22Rv1 (cell line): ENCODE results near the gene SREK1IP1.

Source experiments
- CTCF ChIP-seq: fragments of 450-650 bp; IDR thresholded peaks from 2 replicates; pipeline ENCODE4 v1.5.1; 2017; ENCODE audit warnings: mild to moderate bottlenecking
- ZFX ChIP-seq: fragments of 450-650 bp; IDR thresholded peaks from 2 replicates; pipeline ENCODE4 v1.6.1; 2017; ENCODE audit warnings: antibody characterized with exemption, borderline replicate concordance

- TF ChIP-seq CTCF (no peak), ZFX (no peak)
Measured at GRCh38 chr5:64671678-64672077, 96.8 kb downstream of the SREK1IP1 start.
